Dendritic cell treated with granulocyte-macrophage colony-stimulating factor and Interleukin-4, amounts not matched to agents 40 ng/mL and 50 ng/mL, for 4 days (primary cell): Measurements from ENCODE around the gene DMD.

Experiments
- H3K27ac Mint-ChIP-seq: one replicate; pipeline ENCODE4 v1.8.0; 2022; ENCODE audit warnings: mild to moderate bottlenecking, mixed read lengths
- H3K27me3 Mint-ChIP-seq: one replicate; pipeline ENCODE4 v1.8.0; 2022; ENCODE audit warnings: mild to moderate bottlenecking, mixed read lengths
- H3K36me3 Mint-ChIP-seq: one replicate; pipeline ENCODE4 v1.8.0; 2022; ENCODE audit warnings: low read depth, mixed read lengths
- H3K4me1 Mint-ChIP-seq: one replicate; pipeline ENCODE4 v1.8.0; 2022; ENCODE audit warnings: low read depth, mixed read lengths
- H3K4me3 Mint-ChIP-seq: one replicate; pipeline ENCODE4 v1.8.0; 2022; ENCODE audit warnings: mild to moderate bottlenecking, moderate library complexity, mixed read lengths
- H3K9me3 Mint-ChIP-seq: one replicate; pipeline ENCODE4 v1.8.0; 2022; ENCODE audit warnings: mixed read lengths
- intact Hi-C: fragments of 100-400 bp; cut with micrococcal nuclease; formaldehyde crosslinking; loops from one replicate; pipeline ENCODE4 v1.15.0; 2022

DMD gene

GRCh38 chrX:32183066-32183465 lies 1028.3 kb downstream of the DMD start:
- Mint-ChIP-seq H3K4me1 (no peaks in the 10 kb centered on the region), H3K36me3 (no peaks in the 10 kb centered on the region), H3K27ac (no peak overlapping the region), H3K9me3 (no peaks in the 10 kb centered on the region), H3K27me3 (no peaks in the 10 kb centered on the region), H3K4me3 (no peak overlapping the region)
- intact Hi-C loops, result no loop called here

GRCh38 chrX:32176510-32176909 lies 1034.8 kb downstream of the DMD start:
- H3K27ac Mint-ChIP-seq, result no peak overlapping the region

GRCh38 chrX:32170481-32170880 lies 1040.9 kb downstream of the DMD start:
- Mint-ChIP-seq H3K27ac (no peak overlapping the region), H3K27me3 (no peaks in the 10 kb centered on the region), H3K4me3 (no peak overlapping the region), H3K9me3 (no peaks in the 10 kb centered on the region), H3K4me1 (no peaks in the 10 kb centered on the region), H3K36me3 (no peaks in the 10 kb centered on the region)
- intact Hi-C loops, result no loop called here

More at GRCh38 chrX:32176510-32176909, 1034.8 kb downstream of the DMD start:
- H3K4me3 Mint-ChIP-seq, result no peak overlapping the region
- no peaks in the 10 kb centered on the region for H3K4me1 Mint-ChIP-seq
- intact Hi-C loops, result no loop called here
- H3K9me3 Mint-ChIP-seq, result no peaks in the 10 kb centered on the region
- no peaks in the 10 kb centered on the region for H3K36me3 Mint-ChIP-seq
- no peaks in the 10 kb centered on the region for H3K27me3 Mint-ChIP-seq

GRCh38 chrX:32155044-32155638 lies 1056.2 kb downstream of the DMD start:
- H3K9me3 Mint-ChIP-seq, result no peaks in the 10 kb centered on the region
- H3K27ac Mint-ChIP-seq, result no peak overlapping the region
- no peaks in the 10 kb centered on the region for H3K36me3 Mint-ChIP-seq
- intact Hi-C loops, result no loop called here
- H3K4me3 Mint-ChIP-seq, result no peak overlapping the region
- no peaks in the 10 kb centered on the region for H3K4me1 Mint-ChIP-seq
- no peaks in the 10 kb centered on the region for H3K27me3 Mint-ChIP-seq

GRCh38 chrX:32153585-32153984 lies 1057.8 kb downstream of the DMD start:
- no peaks in the 10 kb centered on the region for H3K36me3 Mint-ChIP-seq
- H3K27me3 Mint-ChIP-seq, result no peaks in the 10 kb centered on the region
- H3K4me3 Mint-ChIP-seq, result no peak overlapping the region
- H3K27ac Mint-ChIP-seq, result no peak overlapping the region
- intact Hi-C loops, result no loop called here
- no peaks in the 10 kb centered on the region for H3K9me3 Mint-ChIP-seq
- no peaks in the 10 kb centered on the region for H3K4me1 Mint-ChIP-seq

GRCh38 chrX:32150141-32150540 lies 1061.2 kb downstream of the DMD start:
- Mint-ChIP-seq H3K27me3 (no peaks in the 10 kb centered on the region), H3K4me1 (no peaks in the 10 kb centered on the region), H3K27ac (no peak overlapping the region), H3K9me3 (no peaks in the 10 kb centered on the region), H3K4me3 (no peak overlapping the region), H3K36me3 (no peaks in the 10 kb centered on the region)
- intact Hi-C loops, result no loop called here

- Mint-ChIP-seq H3K27ac (no peak overlapping the region), H3K36me3 (no peaks in the 10 kb centered on the region), H3K9me3 (no peaks in the 10 kb centered on the region), H3K27me3 (no peaks in the 10 kb centered on the region), H3K4me1 (no peaks in the 10 kb centered on the region), H3K4me3 (no peak overlapping the region)
- intact Hi-C loops, result no loop called here
Observed at GRCh38 chrX:32141841-32142240, 1069.5 kb downstream of the DMD start.

GRCh38 chrX:32139476-32139875 lies 1071.9 kb downstream of the DMD start:
- H3K27me3 Mint-ChIP-seq, result no peaks in the 10 kb centered on the region
- H3K4me1 Mint-ChIP-seq, result no peaks in the 10 kb centered on the region
- intact Hi-C loops, result no loop called here
- H3K36me3 Mint-ChIP-seq, result no peaks in the 10 kb centered on the region
- H3K27ac Mint-ChIP-seq, result no peak overlapping the region
- H3K9me3 Mint-ChIP-seq, result no peaks in the 10 kb centered on the region
- H3K4me3 Mint-ChIP-seq, result no peak overlapping the region

- no peaks in the 10 kb centered on the region for H3K27me3 Mint-ChIP-seq
- H3K36me3 Mint-ChIP-seq, result no peaks in the 10 kb centered on the region
- H3K4me1 Mint-ChIP-seq, result no peaks in the 10 kb centered on the region
- no peak overlapping the region for H3K4me3 Mint-ChIP-seq
- intact Hi-C loops, result no loop called here
- peaks cover 12% of the 10 kb centered on the region for H3K9me3 Mint-ChIP-seq
- no peak overlapping the region for H3K27ac Mint-ChIP-seq
Observed at GRCh38 chrX:32137525-32137924, 1073.8 kb downstream of the DMD start.

- no peaks in the 10 kb centered on the region for H3K27me3 Mint-ChIP-seq
- no peak overlapping the region for H3K4me3 Mint-ChIP-seq
- H3K27ac Mint-ChIP-seq, result no peak overlapping the region
- H3K36me3 Mint-ChIP-seq, result no peaks in the 10 kb centered on the region
- intact Hi-C loops, result no loop called here
- H3K4me1 Mint-ChIP-seq, result no peaks in the 10 kb centered on the region
- H3K9me3 Mint-ChIP-seq, result peaks cover 6% of the 10 kb centered on the region
Observed at GRCh38 chrX:32126997-32127396, 1084.4 kb downstream of the DMD start.

- Mint-ChIP-seq H3K27ac (no peak overlapping the region), H3K4me3 (no peak overlapping the region), H3K36me3 (no peaks in the 10 kb centered on the region), H3K9me3 (no peaks in the 10 kb centered on the region), H3K4me1 (no peaks in the 10 kb centered on the region), H3K27me3 (no peaks in the 10 kb centered on the region)
- intact Hi-C loops, result no loop called here
Observed at GRCh38 chrX:32118832-32119231, 1092.5 kb downstream of the DMD start.

- Mint-ChIP-seq H3K36me3 (no peaks in the 10 kb centered on the region), H3K9me3 (no peaks in the 10 kb centered on the region), H3K27me3 (no peaks in the 10 kb centered on the region), H3K4me1 (no peaks in the 10 kb centered on the region), H3K4me3 (no peak overlapping the region), H3K27ac (no peak overlapping the region)
- intact Hi-C loops, result no loop called here
Observed at GRCh38 chrX:32116047-32116446, 1095.3 kb downstream of the DMD start.

GRCh38 chrX:32087663-32088062 lies 1123.7 kb downstream of the DMD start:
- H3K4me1 Mint-ChIP-seq, result no peaks in the 10 kb centered on the region
- no peaks in the 10 kb centered on the region for H3K9me3 Mint-ChIP-seq
- H3K4me3 Mint-ChIP-seq, result no peak overlapping the region
- no peak overlapping the region for H3K27ac Mint-ChIP-seq
- H3K36me3 Mint-ChIP-seq, result no peaks in the 10 kb centered on the region
- H3K27me3 Mint-ChIP-seq, result no peaks in the 10 kb centered on the region
- intact Hi-C loops, result no loop called here

GRCh38 chrX:32084757-32085156 lies 1126.6 kb downstream of the DMD start:
- no peak overlapping the region for H3K27ac Mint-ChIP-seq
- H3K27me3 Mint-ChIP-seq, result no peaks in the 10 kb centered on the region
- H3K9me3 Mint-ChIP-seq, result no peaks in the 10 kb centered on the region
- H3K4me3 Mint-ChIP-seq, result no peak overlapping the region
- no peaks in the 10 kb centered on the region for H3K36me3 Mint-ChIP-seq
- no peaks in the 10 kb centered on the region for H3K4me1 Mint-ChIP-seq
- intact Hi-C loops, result no loop called here

- H3K27me3 Mint-ChIP-seq, result no peaks in the 10 kb centered on the region
- no peak overlapping the region for H3K4me3 Mint-ChIP-seq
- intact Hi-C loops, result no loop called here
- no peaks in the 10 kb centered on the region for H3K36me3 Mint-ChIP-seq
- no peaks in the 10 kb centered on the region for H3K9me3 Mint-ChIP-seq
- H3K27ac Mint-ChIP-seq, result no peak overlapping the region
- no peaks in the 10 kb centered on the region for H3K4me1 Mint-ChIP-seq
Observed at GRCh38 chrX:32048285-32048684, 1163.1 kb downstream of the DMD start.
